Measurements from ENCODE around the gene ADGRE1.

The ADGRE1 gene

GRCh38 chr19:6970443-6970842 lies 83.1 kb downstream of the ADGRE1 start:
- Histone ChIP-seq H3K36me3 (ENCODE audit: control insufficient read depth, insufficient read depth, low read length) (no peaks in the 10 kb centered on the region), H3K27ac (ENCODE audit: insufficient read depth, low read depth, low read length, poor library complexity, severe bottlenecking) (no peak overlapping the region), H3K4me3 (ENCODE audit: insufficient read depth, low read depth, low read length) (no peak overlapping the region), H3K27me3 (ENCODE audit: control insufficient read depth, insufficient read depth, low read length, poor library complexity, severe bottlenecking) (no peaks in the 10 kb centered on the region), H3K9me3 (ENCODE audit: control insufficient read depth, low read length) (peaks cover 15% of the 10 kb centered on the region), H3K4me1 (ENCODE audit: control insufficient read depth, insufficient read depth, low read length) (no peaks in the 10 kb centered on the region)
- WGBS, 2 experiments: 68 to 88% methylated on average over 5 of the region's 5 CpGs

- Histone ChIP-seq H3K27me3 (ENCODE audit: control insufficient read depth, insufficient read depth, low read length, poor library complexity, severe bottlenecking) (no peaks in the 10 kb centered on the region), H3K4me3 (ENCODE audit: insufficient read depth, low read depth, low read length) (no peak overlapping the region), H3K27ac (ENCODE audit: insufficient read depth, low read depth, low read length, poor library complexity, severe bottlenecking) (no peak overlapping the region), H3K9me3 (ENCODE audit: control insufficient read depth, low read length) (peaks cover 17% of the 10 kb centered on the region), H3K4me1 (ENCODE audit: control insufficient read depth, insufficient read depth, low read length) (no peaks in the 10 kb centered on the region), H3K36me3 (ENCODE audit: control insufficient read depth, insufficient read depth, low read length) (no peaks in the 10 kb centered on the region)
- WGBS, 2 experiments: 73 to 89% methylated on average over 1 of the region's 1 CpG
These were observed 84.0 kb downstream of the ADGRE1 start for GRCh38 chr19:6971366-6971765.

- H3K36me3 ChIP-seq (ENCODE audit: control insufficient read depth, insufficient read depth, low read length): no peaks in the 10 kb centered on the region
- H3K27me3 ChIP-seq (ENCODE audit: control insufficient read depth, insufficient read depth, low read length, poor library complexity, severe bottlenecking): no peaks in the 10 kb centered on the region
- H3K27ac ChIP-seq (ENCODE audit: insufficient read depth, low read depth, low read length, poor library complexity, severe bottlenecking): no peak overlapping the region
- no peaks in the 10 kb centered on the region for H3K4me1 ChIP-seq (ENCODE audit: control insufficient read depth, insufficient read depth, low read length)
- WGBS, 2 experiments: 77 to 91% methylated on average over 2 to 5 of the region's 5 CpGs
- no peak overlapping the region for H3K4me3 ChIP-seq (ENCODE audit: insufficient read depth, low read depth, low read length)
- peaks cover 4% of the 10 kb centered on the region for H3K9me3 ChIP-seq (ENCODE audit: control insufficient read depth, low read length)
These were observed 88.8 kb downstream of the ADGRE1 start for GRCh38 chr19:6976197-6976596.

- Histone ChIP-seq H3K4me1 (ENCODE audit: control insufficient read depth, insufficient read depth, low read length) (no peaks in the 10 kb centered on the region), H3K4me3 (ENCODE audit: insufficient read depth, low read depth, low read length) (no peak overlapping the region), H3K27ac (ENCODE audit: insufficient read depth, low read depth, low read length, poor library complexity, severe bottlenecking) (no peak overlapping the region), H3K36me3 (ENCODE audit: control insufficient read depth, insufficient read depth, low read length) (no peaks in the 10 kb centered on the region), H3K9me3 (ENCODE audit: control insufficient read depth, low read length) (peaks cover 4% of the 10 kb centered on the region), H3K27me3 (ENCODE audit: control insufficient read depth, insufficient read depth, low read length, poor library complexity, severe bottlenecking) (no peaks in the 10 kb centered on the region)
- WGBS, 2 experiments: 74 to 86% methylated on average over 3 of the region's 3 CpGs
These were observed 92.0 kb downstream of the ADGRE1 start for GRCh38 chr19:6979399-6979798.

GRCh38 chr19:6983448-6983847 lies 96.1 kb downstream of the ADGRE1 start:
- Histone ChIP-seq H3K27me3 (ENCODE audit: control insufficient read depth, insufficient read depth, low read length, poor library complexity, severe bottlenecking) (no peaks in the 10 kb centered on the region), H3K4me3 (ENCODE audit: insufficient read depth, low read depth, low read length) (no peak overlapping the region), H3K27ac (ENCODE audit: insufficient read depth, low read depth, low read length, poor library complexity, severe bottlenecking) (no peak overlapping the region), H3K9me3 (ENCODE audit: control insufficient read depth, low read length) (peaks cover 2% of the 10 kb centered on the region), H3K36me3 (ENCODE audit: control insufficient read depth, insufficient read depth, low read length) (no peaks in the 10 kb centered on the region), H3K4me1 (ENCODE audit: control insufficient read depth, insufficient read depth, low read length) (no peaks in the 10 kb centered on the region)

- H3K27ac ChIP-seq (ENCODE audit: insufficient read depth, low read depth, low read length, poor library complexity, severe bottlenecking): no peak overlapping the region
- H3K4me1 ChIP-seq (ENCODE audit: control insufficient read depth, insufficient read depth, low read length): no peaks in the 10 kb centered on the region
- 42 to 47% methylated on average over 4 of the region's 4 CpGs for WGBS, 2 experiments
- H3K36me3 ChIP-seq (ENCODE audit: control insufficient read depth, insufficient read depth, low read length): no peaks in the 10 kb centered on the region
- H3K27me3 ChIP-seq (ENCODE audit: control insufficient read depth, insufficient read depth, low read length, poor library complexity, severe bottlenecking): no peaks in the 10 kb centered on the region
- no peak overlapping the region for H3K4me3 ChIP-seq (ENCODE audit: insufficient read depth, low read depth, low read length)
- peaks cover 8% of the 10 kb centered on the region for H3K9me3 ChIP-seq (ENCODE audit: control insufficient read depth, low read length)
These were observed 100.5 kb downstream of the ADGRE1 start for GRCh38 chr19:6987850-6988249.

- Histone ChIP-seq H3K4me3 (ENCODE audit: insufficient read depth, low read depth, low read length) (no peak overlapping the region), H3K27ac (ENCODE audit: insufficient read depth, low read depth, low read length, poor library complexity, severe bottlenecking) (no peak overlapping the region), H3K36me3 (ENCODE audit: control insufficient read depth, insufficient read depth, low read length) (no peaks in the 10 kb centered on the region), H3K27me3 (ENCODE audit: control insufficient read depth, insufficient read depth, low read length, poor library complexity, severe bottlenecking) (no peaks in the 10 kb centered on the region), H3K9me3 (ENCODE audit: control insufficient read depth, low read length) (peaks cover 9% of the 10 kb centered on the region), H3K4me1 (ENCODE audit: control insufficient read depth, insufficient read depth, low read length) (no peaks in the 10 kb centered on the region)
- WGBS, 2 experiments: 61 to 70% methylated on average over 3 of the region's 3 CpGs
These were observed 100.9 kb downstream of the ADGRE1 start for GRCh38 chr19:6988257-6988656.
